HG03280 (cell line): ENCODE measurements around the gene TMPRSS2.

Experiments
- ATAC-seq: cut with Tn5 transposase; IDR thresholded peaks from one replicate; pipeline ENCODE4 v1.9.1; 2021; ENCODE audit warnings: mild to moderate bottlenecking, moderate library complexity; ENCODE audit not compliant: unreplicated experiment

TMPRSS2 gene

GRCh38 chr21:41451753-41452676 lies 55.9 kb downstream of the TMPRSS2 start:
- no peak for ATAC-seq

- ATAC-seq, result no peak
These were observed 58.3 kb downstream of the TMPRSS2 start for GRCh38 chr21:41449613-41450012.

GRCh38 chr21:41447356-41447755 lies 60.6 kb downstream of the TMPRSS2 start:
- ATAC-seq, result no peak

- ATAC-seq, result no peak
These were observed 61.4 kb downstream of the TMPRSS2 start for GRCh38 chr21:41446586-41446985.

GRCh38 chr21:41445465-41445862 lies 62.5 kb downstream of the TMPRSS2 start:
- ATAC-seq, result no peak

- ATAC-seq, result no peak
These were observed 63.1 kb downstream of the TMPRSS2 start for GRCh38 chr21:41444703-41445464.

GRCh38 chr21:41443562-41443961 lies 64.4 kb downstream of the TMPRSS2 start:
- no peak for ATAC-seq

GRCh38 chr21:41442481-41443186 lies 65.3 kb downstream of the TMPRSS2 start:
- no peak for ATAC-seq

GRCh38 chr21:41441546-41441945 lies 66.4 kb downstream of the TMPRSS2 start:
- ATAC-seq, result no peak

GRCh38 chr21:41439248-41439647 lies 68.7 kb downstream of the TMPRSS2 start:
- ATAC-seq, result no peak

- no peak for ATAC-seq
These were observed 69.4 kb downstream of the TMPRSS2 start for GRCh38 chr21:41438425-41439113.

- no peak for ATAC-seq
These were observed 70.2 kb downstream of the TMPRSS2 start for GRCh38 chr21:41437729-41438128.

- no peak for ATAC-seq
These were observed 72.3 kb downstream of the TMPRSS2 start for GRCh38 chr21:41435706-41436105.

GRCh38 chr21:41433566-41433965 lies 74.4 kb downstream of the TMPRSS2 start:
- no peak for ATAC-seq

GRCh38 chr21:41432562-41433460 lies 75.1 kb downstream of the TMPRSS2 start:
- ATAC-seq, result no peak

GRCh38 chr21:41431788-41432548 lies 76.0 kb downstream of the TMPRSS2 start:
- peak; percentile 57 for ATAC-seq

- ATAC-seq, result no peak
These were observed 78.0 kb downstream of the TMPRSS2 start for GRCh38 chr21:41429925-41430491.

GRCh38 chr21:41429305-41429704 lies 78.7 kb downstream of the TMPRSS2 start:
- no peak for ATAC-seq

- no peak for ATAC-seq
These were observed 79.1 kb downstream of the TMPRSS2 start for GRCh38 chr21:41428847-41429246.
